Measurements from ENCODE around the gene TTLL3.

- no peak for TF ChIP-seq MAX (IDR thresholded peaks at IDR 0.05; ENCODE audit: low read depth)
- TF ChIP-seq REST (IDR thresholded peaks at IDR 0.05; ENCODE audit: low read depth, low read length), result no peak
- no peak for TF ChIP-seq TAF1 (IDR thresholded peaks at IDR 0.05; ENCODE audit: borderline replicate concordance, low read depth, low read length)
- no peak for TF ChIP-seq CTCF (IDR thresholded peaks at IDR 0.05)
- TF ChIP-seq JUND (IDR thresholded peaks at IDR 0.05), result no peak
- no peak for TF ChIP-seq EP300 (IDR thresholded peaks at IDR 0.05; ENCODE audit: borderline replicate concordance in 1 of 2, low read depth in 1 of 2, low read length in 1 of 2)
- TF ChIP-seq USF2 (IDR thresholded peaks at IDR 0.05; ENCODE audit: borderline replicate concordance, low read depth, low read length), result no peak
- TF ChIP-seq RAD21 (IDR thresholded peaks at IDR 0.05; ENCODE audit: low read length), result no peak
- no peak for TF ChIP-seq NFIC (IDR thresholded peaks at IDR 0.05; ENCODE audit: borderline replicate concordance)
Measured at GRCh38 chr3:9869955-9870354, 59.9 kb downstream of the TTLL3 start.
